GM12878 (cell line): ENCODE results near the gene PHC2. TPM values are rescaled to one million over a fixed set of nuclear protein-coding genes. Genes with fewer than 3 reads are reported as not detected.

Experiments used
- ASH2L ChIP-seq: fragments of 300-600, 200-600 bp; sonication (generic); IDR thresholded peaks from 2 replicates; pipeline ENCODE4 v1.6.1; 2017; ENCODE audit warnings: low read depth, mild to moderate bottlenecking, borderline replicate concordance
- ATF7 ChIP-seq: fragments of 450-650 bp; IDR thresholded peaks from 2 replicates; pipeline ENCODE4 v1.6.1; 2016; ENCODE audit warnings: low read depth, mild to moderate bottlenecking
- BCL11A ChIP-seq: IDR thresholded peaks from 2 replicates; pipeline ENCODE4 v1.6.1; 2011; ENCODE audit warnings: low read depth, low read length
- CBX3 ChIP-seq: fragments of 200-600 bp; sonication (generic); IDR thresholded peaks from 2 replicates; pipeline ENCODE4 v1.6.1; 2016; ENCODE audit warnings: low read depth, borderline replicate concordance
- CBX5 ChIP-seq: sonication (generic); IDR thresholded peaks from 2 replicates; pipeline ENCODE4 v1.6.1; 2016; ENCODE audit warnings: low read depth, moderate library complexity, mild to moderate bottlenecking, inconsistent platforms
- CEBPB ChIP-seq, 2 experiments: fragments of 150-350 bp in 1 of 2; IDR thresholded peaks; 2 replicates each; pipeline ENCODE4 v1.6.1; 2012 to 2014; ENCODE audit warnings: low read depth in 2 of 2, low read length in 2 of 2, borderline replicate concordance in 1 of 2, inconsistent platforms in 1 of 2
- ESRRA ChIP-seq: IDR thresholded peaks from 2 replicates; pipeline ENCODE4 v1.6.1; 2012; ENCODE audit warnings: mild to moderate bottlenecking, low read length, improper control_type of control experiment
- GABPA ChIP-seq: IDR thresholded peaks from 2 replicates; pipeline ENCODE4 v1.6.1; 2014; ENCODE audit warnings: antibody characterized with exemption, low read depth, mild to moderate bottlenecking, inconsistent platforms
- GATAD2B ChIP-seq: fragments of 450-650 bp; conservative IDR thresholded peaks from 2 replicates; pipeline ENCODE4 v1.6.1; 2017; ENCODE audit warnings: low read depth, mild to moderate bottlenecking, moderate library complexity
- HDAC6 ChIP-seq: fragments of 200-600 bp; sonication (generic); IDR thresholded peaks from one replicate; pipeline ENCODE4 v1.8.0; 2017; ENCODE audit warnings: antibody characterized with exemption; ENCODE audit not compliant: unreplicated experiment
- IRF4 ChIP-seq: IDR thresholded peaks from 2 replicates; pipeline ENCODE4 v1.6.1; 2011; ENCODE audit warnings: low read depth, low read length
- JUND ChIP-seq: IDR thresholded peaks from 2 replicates; pipeline ENCODE4 v1.6.1; 2012; ENCODE audit warnings: low read depth, mild to moderate bottlenecking, low read length, improper control_type of control experiment, moderate library complexity
- MYC ChIP-seq: IDR thresholded peaks from 2 replicates; pipeline ENCODE4 v1.6.1; 2011; ENCODE audit warnings: mild to moderate bottlenecking, low read length, moderate library complexity, inconsistent platforms; ENCODE audit not compliant: insufficient read depth, insufficient replicate concordance, insufficient read length, severe bottlenecking
- NBN ChIP-seq: fragments of 450-650 bp; IDR thresholded peaks from 2 replicates; pipeline ENCODE4 v1.6.1; 2016
- NFYA ChIP-seq: IDR thresholded peaks from 2 replicates; pipeline ENCODE4 v1.6.1; 2011; ENCODE audit warnings: low read depth, mild to moderate bottlenecking, low read length, improper control_type of control experiment, borderline replicate concordance
- NFYB ChIP-seq: IDR thresholded peaks from 2 replicates; pipeline ENCODE4 v1.6.1; 2011; ENCODE audit warnings: low read depth, mild to moderate bottlenecking, low read length, improper control_type of control experiment, moderate library complexity; ENCODE audit not compliant: insufficient read depth
- POU2F2 ChIP-seq: IDR thresholded peaks from 3 replicates; pipeline ENCODE4 v1.6.1; 2011; ENCODE audit warnings: low read depth, mild to moderate bottlenecking, low read length, borderline replicate concordance
- RBBP5 ChIP-seq: fragments of 200-600 bp; sonication (generic); conservative IDR thresholded peaks from 2 replicates; pipeline ENCODE4 v1.6.1; 2016
- RUNX3 ChIP-seq: IDR thresholded peaks from 2 replicates; pipeline ENCODE4 v1.6.1; 2012; ENCODE audit warnings: low read length, inconsistent platforms
- SMAD5 ChIP-seq: IDR thresholded peaks from 2 replicates; pipeline ENCODE4 v1.6.1; 2016; ENCODE audit warnings: antibody characterized with exemption, low read depth
- SMARCA5 ChIP-seq: fragments of 450-650 bp; IDR thresholded peaks from 2 replicates; pipeline ENCODE4 v1.6.1; 2017; ENCODE audit warnings: mild to moderate bottlenecking
- SREBF1 ChIP-seq: IDR thresholded peaks from 2 replicates; pipeline ENCODE4 v1.6.1; 2012; ENCODE audit warnings: mild to moderate bottlenecking, low read length
- STAT1 ChIP-seq: fragments of 450-650 bp; conservative IDR thresholded peaks from 2 replicates; pipeline ENCODE4 v1.6.1; 2014; ENCODE audit warnings: antibody characterized with exemption, mild to moderate bottlenecking
- STAT3 ChIP-seq: IDR thresholded peaks from 2 replicates; pipeline ENCODE4 v1.6.1; 2011; ENCODE audit warnings: low read depth, low read length, improper control_type of control experiment
- TCF3 ChIP-seq: IDR thresholded peaks from 2 replicates; pipeline ENCODE4 v1.6.1; 2012; ENCODE audit warnings: low read depth, mild to moderate bottlenecking, low read length, borderline replicate concordance; ENCODE audit not compliant: insufficient read depth
- WRNIP1 ChIP-seq: IDR thresholded peaks from 2 replicates; pipeline ENCODE4 v1.6.1; 2011; ENCODE audit warnings: low read depth, low read length, improper control_type of control experiment, borderline replicate concordance
- YY1 ChIP-seq: IDR thresholded peaks from 2 replicates; pipeline ENCODE4 v1.6.1; 2011; ENCODE audit warnings: low read depth, mild to moderate bottlenecking, low read length
- ZBED1 ChIP-seq: IDR thresholded peaks from 2 replicates; pipeline ENCODE4 v1.6.1; 2016; ENCODE audit warnings: borderline replicate concordance
- ZBTB33 ChIP-seq: fragments of 450-650 bp; IDR thresholded peaks from 2 replicates; pipeline ENCODE4 v1.6.1; 2017; ENCODE audit warnings: mild to moderate bottlenecking
- ZSCAN29 ChIP-seq: fragments of 450-650 bp; IDR thresholded peaks from 2 replicates; pipeline ENCODE4 v1.6.1; 2017; ENCODE audit warnings: mild to moderate bottlenecking, moderate library complexity
- polyA plus RNA-seq, 11 experiments: library from polyadenylated mRNA; depleted of rRNA in 4 of 11; unstranded in 6 of 11; stranded (reverse) in 5 of 11; fragments of >200 nt; fragmentation: Nextera tagmentation in 4 of 11; fragmentation: Illumina TruSeq in 1 of 11; extraction: Ambion mirVana in 4 of 11; extraction: Trizol in 1 of 11; gene quantifications; 1 replicate in 1 of 11; 2 replicates in 10 of 11; pipeline versions ENCODE4 v1.2.1 to v1.2.3, GENCODE V29; 2011 to 2016; ENCODE audit warnings: inconsistent platforms in 2 of 11, missing spikeins in 2 of 11, low read depth in 1 of 11
- total RNA-seq, 4 experiments: library from RNA; depleted of rRNA in 3 of 4; stranded (reverse); fragments of >200 nt in 3 of 4; fragmentation: Illumina TruSeq in 1 of 4; extraction: Trizol in 1 of 4; gene quantifications; 2 replicates each; pipeline versions ENCODE4 v1.2.1 to v1.2.3, GENCODE V29; 2013 to 2021
- TF ChIP-seq, protein P1 (sequence below): IDR thresholded peaks from 2 replicates; pipeline ENCODE4 v1.6.1; 2011; ENCODE audit warnings: borderline replicate concordance, low read depth, mild to moderate bottlenecking, moderate library complexity, mixed read lengths, low read length; ENCODE audit not compliant: insufficient read depth; ENCODE audit errors: extremely low read length
- TF ChIP-seq, protein P2 (sequence below): IDR thresholded peaks from 2 replicates; pipeline ENCODE4 v1.6.1; 2011; ENCODE audit warnings: mild to moderate bottlenecking, low read depth, low read length, moderate library complexity; ENCODE audit not compliant: insufficient replicate concordance

PHC2 gene
- total and polyA plus RNA-seq, 10 of the 15 experiments (the other 5 are each of a cell fraction or from before 2014, with no cell fraction given), result 2.0 to 35.9 (median 16.4) TPM

DNA sequence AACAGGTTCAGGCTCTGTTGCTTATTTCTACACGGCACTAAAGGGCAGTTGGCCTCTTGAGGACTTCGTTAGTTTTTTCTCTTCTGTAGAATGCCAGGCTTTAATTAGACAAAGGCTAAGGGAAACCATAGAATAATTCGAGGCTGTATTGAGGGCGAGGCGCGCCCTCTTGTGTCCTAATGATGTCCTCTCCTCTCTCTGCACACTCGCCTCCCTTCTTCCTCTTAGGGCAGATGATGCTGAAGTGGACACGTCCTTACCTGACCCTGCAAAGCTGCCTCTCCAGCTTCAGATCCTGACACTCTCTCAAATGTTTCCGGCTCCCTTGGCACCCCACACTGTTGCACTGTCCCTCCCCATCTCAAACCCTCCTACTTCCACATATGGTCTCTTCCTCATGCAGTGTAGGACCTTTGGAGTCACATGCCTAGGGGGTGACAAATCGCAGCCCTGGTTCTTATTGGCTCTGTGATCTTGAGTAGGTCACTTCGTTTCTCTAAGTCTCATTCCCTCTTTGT, 39.7 kb upstream of the PHC2 start (continued):
- no peak for TF ChIP-seq ZBTB33
- TF ChIP-seq WRNIP1, result no peak
- TF ChIP-seq ZBED1, result no peak
- no peak for TF ChIP-seq SMAD5
- no peak for TF ChIP-seq GABPA
- TF ChIP-seq MYC, result no peak
- no peak for TF ChIP-seq RBBP5
- TF ChIP-seq TCF3, result no peak
- TF ChIP-seq CBX3, result no peak
- TF ChIP-seq POU2F2, result 0 out of 3 replicates have a peak, but pooled peaks have one; percentile 52
- TF ChIP-seq IRF4, result 0 out of 2 replicates have a peak, but pooled peaks have one; percentile 19
- no peak for TF ChIP-seq ZSCAN29
- no peak for TF ChIP-seq NFYB
- TF ChIP-seq, protein P1, sequence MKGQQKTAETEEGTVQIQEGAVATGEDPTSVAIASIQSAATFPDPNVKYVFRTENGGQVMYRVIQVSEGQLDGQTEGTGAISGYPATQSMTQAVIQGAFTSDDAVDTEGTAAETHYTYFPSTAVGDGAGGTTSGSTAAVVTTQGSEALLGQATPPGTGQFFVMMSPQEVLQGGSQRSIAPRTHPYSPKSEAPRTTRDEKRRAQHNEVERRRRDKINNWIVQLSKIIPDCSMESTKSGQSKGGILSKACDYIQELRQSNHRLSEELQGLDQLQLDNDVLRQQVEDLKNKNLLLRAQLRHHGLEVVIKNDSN, result no peak
- TF ChIP-seq SMARCA5, result peak; percentile 31; the same call in 1 of the 2 replicates
- TF ChIP-seq, protein P2, sequence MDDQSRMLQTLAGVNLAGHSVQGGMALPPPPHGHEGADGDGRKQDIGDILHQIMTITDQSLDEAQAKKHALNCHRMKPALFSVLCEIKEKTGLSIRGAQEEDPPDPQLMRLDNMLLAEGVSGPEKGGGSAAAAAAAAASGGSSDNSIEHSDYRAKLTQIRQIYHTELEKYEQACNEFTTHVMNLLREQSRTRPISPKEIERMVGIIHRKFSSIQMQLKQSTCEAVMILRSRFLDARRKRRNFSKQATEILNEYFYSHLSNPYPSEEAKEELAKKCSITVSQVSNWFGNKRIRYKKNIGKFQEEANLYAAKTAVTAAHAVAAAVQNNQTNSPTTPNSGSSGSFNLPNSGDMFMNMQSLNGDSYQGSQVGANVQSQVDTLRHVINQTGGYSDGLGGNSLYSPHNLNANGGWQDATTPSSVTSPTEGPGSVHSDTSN, result no peak
- no peak for TF ChIP-seq STAT1
- TF ChIP-seq RUNX3, result no peak
- TF ChIP-seq HDAC6, result no peak
- no peak for TF ChIP-seq JUND
- no peak for TF ChIP-seq GATAD2B
- no peak for TF ChIP-seq NFYA
- no peak for TF ChIP-seq SREBF1
- TF ChIP-seq STAT3, result no peak
- no peak for TF ChIP-seq BCL11A
- no peak for TF ChIP-seq ASH2L
- peak; percentile 66; the same call in 1 of the 2 replicates for TF ChIP-seq YY1
- no peak for TF ChIP-seq CBX5
- TF ChIP-seq CEBPB (IDR thresholded peaks at IDR 0.05; ENCODE audit: borderline replicate concordance in 1 of 2, low read depth in 2 of 2, low read length in 2 of 2), result no peak
- TF ChIP-seq ATF7, result no peak
- no peak for TF ChIP-seq ESRRA
- TF ChIP-seq NBN, result peak; percentile 56; the same call in 1 of the 2 replicates
